Measurements from ENCODE around the gene OFD1. TPM values are rescaled to one million over a fixed set of nuclear protein-coding genes. Genes with fewer than 3 reads are reported as not detected.

OFD1 gene
- total and polyA plus RNA-seq, 5 donors, result 9.8 to 13.2 (median 12.3) TPM

GRCh38 chrX:13797512-13797911, 63.0 kb downstream of the OFD1 start:
- Histone ChIP-seq H3K27me3 (ENCODE audit: control insufficient read depth, insufficient read depth) (no peaks in the 10 kb centered on the region), H3K27ac (ENCODE audit: low read length) (no peak overlapping the region), H3K4me1 (ENCODE audit: control insufficient read depth, insufficient read depth, low read length) (no peaks in the 10 kb centered on the region), H3K4me3 (ENCODE audit: low read length) (no peak overlapping the region), H3K9me3 (ENCODE audit: control insufficient read depth, low read length) (no peaks in the 10 kb centered on the region)
- WGBS, result 91% methylated on average over 4 of the region's 4 CpGs
- intact Hi-C loops (cut with DNase I), result no loop called here
- no peak for ATAC-seq
- no peak for DNase-seq

- no peaks in the 10 kb centered on the region for H3K9me3 ChIP-seq (ENCODE audit: control insufficient read depth, low read length)
- WGBS, result 96% methylated on average over 4 of the region's 4 CpGs
- no peak for DNase-seq
- H3K4me3 ChIP-seq (ENCODE audit: low read length), result no peak overlapping the region
- H3K27ac ChIP-seq (ENCODE audit: low read length), result no peak overlapping the region
- no peaks in the 10 kb centered on the region for H3K27me3 ChIP-seq (ENCODE audit: control insufficient read depth, insufficient read depth)
- ATAC-seq, result no peak
- no peaks in the 10 kb centered on the region for H3K4me1 ChIP-seq (ENCODE audit: control insufficient read depth, insufficient read depth, low read length)
- intact Hi-C loops (cut with DNase I), result no loop called here
Measured at GRCh38 chrX:13798184-13798583, 63.6 kb downstream of the OFD1 start.

GRCh38 chrX:13803116-13803515, 68.6 kb downstream of the OFD1 start:
- Histone ChIP-seq H3K4me3 (ENCODE audit: low read length) (no peak overlapping the region), H3K27me3 (ENCODE audit: control insufficient read depth, insufficient read depth) (no peaks in the 10 kb centered on the region), H3K4me1 (ENCODE audit: control insufficient read depth, insufficient read depth, low read length) (no peaks in the 10 kb centered on the region), H3K27ac (ENCODE audit: low read length) (no peak overlapping the region), H3K9me3 (ENCODE audit: control insufficient read depth, low read length) (no peaks in the 10 kb centered on the region)
- ATAC-seq (no peak), DNase-seq (no peak)
- 56% methylated on average over 6 of the region's 6 CpGs for WGBS
- intact Hi-C loops (cut with DNase I), result no loop called here

GRCh38 chrX:13805241-13805640, 70.7 kb downstream of the OFD1 start:
- DNase-seq, result no peak
- no peak overlapping the region for H3K4me3 ChIP-seq (ENCODE audit: low read length)
- peaks cover 1% of the 10 kb centered on the region for H3K4me1 ChIP-seq (ENCODE audit: control insufficient read depth, insufficient read depth, low read length)
- ATAC-seq, result no peak
- no peak overlapping the region for H3K27ac ChIP-seq (ENCODE audit: low read length)
- 61% methylated on average over 2 of the region's 2 CpGs for WGBS
- intact Hi-C loops (cut with DNase I), result no loop called here
- H3K9me3 ChIP-seq (ENCODE audit: control insufficient read depth, low read length), result no peaks in the 10 kb centered on the region
- H3K27me3 ChIP-seq (ENCODE audit: control insufficient read depth, insufficient read depth), result no peaks in the 10 kb centered on the region

GRCh38 chrX:13808293-13808692, 73.7 kb downstream of the OFD1 start:
- H3K9me3 ChIP-seq (ENCODE audit: control insufficient read depth, low read length), result no peaks in the 10 kb centered on the region
- intact Hi-C loops (cut with DNase I), result no loop called here
- no peak overlapping the region for H3K4me3 ChIP-seq (ENCODE audit: low read length)
- WGBS, result 66% methylated on average over 4 of the region's 4 CpGs
- no peaks in the 10 kb centered on the region for H3K27me3 ChIP-seq (ENCODE audit: control insufficient read depth, insufficient read depth)
- no peak overlapping the region for H3K27ac ChIP-seq (ENCODE audit: low read length)
- no peak for DNase-seq
- no peak for ATAC-seq
- peaks cover 1% of the 10 kb centered on the region for H3K4me1 ChIP-seq (ENCODE audit: control insufficient read depth, insufficient read depth, low read length)

GRCh38 chrX:13808865-13809264, 74.3 kb downstream of the OFD1 start:
- intact Hi-C loops (cut with DNase I), result no loop called here
- ATAC-seq, result no peak
- H3K27me3 ChIP-seq (ENCODE audit: control insufficient read depth, insufficient read depth), result no peaks in the 10 kb centered on the region

GRCh38 chrX:13815664-13816063, 81.1 kb downstream of the OFD1 start:
- no peaks in the 10 kb centered on the region for H3K4me1 ChIP-seq (ENCODE audit: control insufficient read depth, insufficient read depth, low read length)
- no peak for ATAC-seq
- no peak overlapping the region for H3K4me3 ChIP-seq (ENCODE audit: low read length)
- no peaks in the 10 kb centered on the region for H3K27me3 ChIP-seq (ENCODE audit: control insufficient read depth, insufficient read depth)
- intact Hi-C loops (cut with DNase I), result no loop called here
- WGBS, result 87% methylated on average over 7 of the region's 7 CpGs
- H3K27ac ChIP-seq (ENCODE audit: low read length), result no peak overlapping the region
- no peak for DNase-seq
- H3K9me3 ChIP-seq (ENCODE audit: control insufficient read depth, low read length), result no peaks in the 10 kb centered on the region

More at GRCh38 chrX:13808865-13809264, 74.3 kb downstream of the OFD1 start:
- Histone ChIP-seq H3K4me1 (ENCODE audit: control insufficient read depth, insufficient read depth, low read length) (peaks cover 1% of the 10 kb centered on the region), H3K27ac (ENCODE audit: low read length) (no peak overlapping the region), H3K9me3 (ENCODE audit: control insufficient read depth, low read length) (no peaks in the 10 kb centered on the region), H3K4me3 (ENCODE audit: low read length) (no peak overlapping the region)
- DNase-seq, result no peak

- no peak for ATAC-seq
- 82% methylated on average over 6 of the region's 6 CpGs for WGBS
Measured at GRCh38 chrX:13816176-13816575, 81.6 kb downstream of the OFD1 start.

GRCh38 chrX:13816643-13817627, 82.4 kb downstream of the OFD1 start, which contains the start of gene GPM6B:
Gene GPM6B, minus strand, starts transcription at chrX:13817093. Its CDS starts 189 bp downstream, at chrX:13816904.
- WGBS, result 38% methylated on average over 19 of the region's 19 CpGs
- Histone ChIP-seq H3K27me3 (ENCODE audit: control insufficient read depth, insufficient read depth) (no peaks in the 10 kb centered on the region), H3K4me3 (ENCODE audit: low read length) (no peak within 1 kb of the TSS), H3K4me1 (ENCODE audit: control insufficient read depth, insufficient read depth, low read length) (no peaks in the 10 kb centered on the region), H3K27ac (ENCODE audit: low read length) (no peak within 1 kb of the TSS), H3K9me3 (ENCODE audit: control insufficient read depth, low read length) (no peaks in the 10 kb centered on the region)
- intact Hi-C loops (cut with DNase I), result no loop called here
- ATAC-seq, result no peak
- no peak for DNase-seq

More at GRCh38 chrX:13816176-13816575, 81.6 kb downstream of the OFD1 start:
- H3K9me3 ChIP-seq (ENCODE audit: control insufficient read depth, low read length), result no peaks in the 10 kb centered on the region
- no peak overlapping the region for H3K27ac ChIP-seq (ENCODE audit: low read length)
- no peaks in the 10 kb centered on the region for H3K27me3 ChIP-seq (ENCODE audit: control insufficient read depth, insufficient read depth)
- H3K4me1 ChIP-seq (ENCODE audit: control insufficient read depth, insufficient read depth, low read length), result no peaks in the 10 kb centered on the region
- no peak for DNase-seq
- intact Hi-C loops (cut with DNase I), result no loop called here
- H3K4me3 ChIP-seq (ENCODE audit: low read length), result no peak overlapping the region
